Kidney (tissue), 14 donors: ENCODE measurements around the gene KCNJ5. TPM values are rescaled to one million over a fixed set of nuclear protein-coding genes. Genes with fewer than 3 reads are reported as not detected.

Experiments used
- DNase-seq, 5 donors: peaks; one replicate each; pipeline ENCODE4 v3.0.0-alpha.2; 2013 to 2020
- FAIRE-seq: peaks from 2 replicates; lab custom pipeline; 2012; peaks lifted over from hg19 to GRCh38; lab: Jason Lieb, UNC
- H3K27ac ChIP-seq, 2 donors: one replicate each; pipeline ENCODE4 v1.7.0; 2013; ENCODE audit warnings: low read depth in 2 of 2, low read length in 2 of 2, inconsistent platforms in 1 of 2
- H3K27me3 ChIP-seq: one replicate; pipeline ENCODE4 v1.7.1; 2013; ENCODE audit warnings: low read length, inconsistent platforms; ENCODE audit not compliant: control insufficient read depth, insufficient read depth
- H3K36me3 ChIP-seq, 3 donors: one replicate each; pipeline versions ENCODE4 v1.7.0 to v1.7.1; 2013; ENCODE audit warnings: low read length in 3 of 3, control low read depth in 1 of 3, inconsistent platforms in 1 of 3; ENCODE audit not compliant: insufficient read depth in 3 of 3, control insufficient read depth in 2 of 3
- H3K4me1 ChIP-seq, 3 donors: one replicate each; pipeline versions ENCODE4 v1.7.0 to v1.7.1; 2013; ENCODE audit warnings: low read length in 3 of 3, inconsistent platforms in 1 of 3, low read depth in 1 of 3; ENCODE audit not compliant: control insufficient read depth in 2 of 3, insufficient read depth in 2 of 3
- H3K4me3 ChIP-seq, 3 donors: one replicate each; pipeline versions ENCODE4 v1.7.0 to v1.8.1; 2013; ENCODE audit warnings: low read length in 3 of 3, control low read depth in 1 of 3, inconsistent platforms in 1 of 3
- H3K9ac ChIP-seq, 3 donors: one replicate each; pipeline versions ENCODE4 v1.7.0 to v1.7.1; 2013; ENCODE audit warnings: low read length in 3 of 3, control low read depth in 1 of 3, inconsistent platforms in 1 of 3
- H3K9me3 ChIP-seq, 3 donors: one replicate each; pipeline versions ENCODE4 v1.7.0 to v1.7.1; 2013; ENCODE audit warnings: low read length in 3 of 3, control low read depth in 1 of 3, inconsistent platforms in 1 of 3; ENCODE audit not compliant: control insufficient read depth in 2 of 3, insufficient read depth in 1 of 3
- CTCF ChIP-seq: IDR thresholded peaks from 3 replicates; pipeline ENCODE4 v1.5.1; 2012; ENCODE audit warnings: mild to moderate bottlenecking, moderate library complexity, borderline replicate concordance; ENCODE audit not compliant: insufficient read depth; ENCODE audit errors: extremely low read depth
- intact Hi-C: fragments of 100-400 bp; cut with DNase I; formaldehyde crosslinking; loops from one replicate; pipeline ENCODE4 v1.11.1; 2022
- polyA plus RNA-seq: library from polyadenylated mRNA; stranded (reverse); fragments of 350-450 nt; fragmentation: Illumina TruSeq; extraction: RNeasy Lipid Tissue Mini Kit (QIAGEN cat#74804); gene quantifications from one replicate; pipeline ENCODE4 v1.2.3, GENCODE V29; 2014; ENCODE audit warnings: low read depth, low replicate concordance; ENCODE audit not compliant: insufficient read depth
- total RNA-seq: library from RNA; stranded (reverse); fragmentation: NEBNext Ultra II Directional; extraction: Animal tissue kit (Norgen Biotek cat#: 25700); gene quantifications from one replicate; pipeline ENCODE4 v1.2.1, GENCODE V29; 2021
- donor health status: control.
- donor health status: control.
- donor health status: control.
- donor health status: control.
- donor health status: control.
- donor health status: DM: yes; HTN: yes; CAD: no.
- donor health status: Normal renal cell carcinoma (clear cell type).

The KCNJ5 gene
- total and polyA plus RNA-seq, 2 donors from 2014 or later, result 5.7 to 6.5 TPM

GRCh38 chr11:128911239-128911638, 20.1 kb downstream of the KCNJ5 start:
- no peak for FAIRE-seq
- Histone ChIP-seq H3K4me1 (peaks cover 0 to 6% (median 4%) of the 10 kb centered on the region in 3 donors), H3K27me3 (no peaks in the 10 kb centered on the region), H3K27ac (no peak overlapping the region), H3K4me3 (no peak overlapping the region), H3K9ac (no peak overlapping the region), H3K36me3 (no peaks in the 10 kb centered on the region), H3K9me3 (no peaks in the 10 kb centered on the region)
- DNase-seq, result peak in 1 of 5 donors; percentile 76
- intact Hi-C loops, result no loop called here
- TF ChIP-seq CTCF, result no peak

GRCh38 chr11:128911701-128912100, 20.5 kb downstream of the KCNJ5 start:
- DNase-seq (peak in 1 of 5 donors; percentile 73), FAIRE-seq (no peak)

GRCh38 chr11:128913806-128914205, 22.6 kb downstream of the KCNJ5 start:
- Histone ChIP-seq H3K4me3 (no peak overlapping the region), H3K36me3 (no peaks in the 10 kb centered on the region), H3K27ac (no peak overlapping the region), H3K9ac (no peak overlapping the region), H3K4me1 (peaks cover 0 to 4% (median 3%) of the 10 kb centered on the region in 3 donors), H3K27me3 (no peaks in the 10 kb centered on the region), H3K9me3 (no peaks in the 10 kb centered on the region)
- DNase-seq (peak in 1 of 5 donors; percentile 32), FAIRE-seq (no peak)
- TF ChIP-seq CTCF, result no peak
- intact Hi-C loops, result no loop called here

More at GRCh38 chr11:128911701-128912100, 20.5 kb downstream of the KCNJ5 start:
- Histone ChIP-seq H3K27ac (no peak overlapping the region), H3K4me3 (no peak overlapping the region), H3K4me1 (peaks cover 0 to 6% (median 4%) of the 10 kb centered on the region in 3 donors), H3K9me3 (no peaks in the 10 kb centered on the region), H3K36me3 (no peaks in the 10 kb centered on the region), H3K9ac (no peak overlapping the region), H3K27me3 (no peaks in the 10 kb centered on the region)
- intact Hi-C loops, result no loop called here
- no peak for TF ChIP-seq CTCF
